ENCODE data around the gene PLET1. TPM values are rescaled to one million over a fixed set of nuclear protein-coding genes. Genes with fewer than 3 reads are reported as not detected.

Gene PLET1
- total and polyA plus RNA-seq, 9 of the 15 experiments (the other 6 are each of a cell fraction or from before 2014, with no cell fraction given), result not detected

GRCh38 chr11:112279901-112280267, 19.2 kb upstream of the PLET1 start:
- H3K9ac ChIP-seq (ENCODE audit: insufficient read depth in 1 of 2, low read depth in 2 of 2, low read length in 2 of 2), result no peak overlapping the region
- no peak overlapping the region for H3K27ac ChIP-seq (ENCODE audit: extremely low read depth, low read depth, low read length)
- in situ Hi-C loops (cut with MboI), result loop anchor here (5.0 to 10.0 kb wide), 2 partner anchors 58 to 165 kb away; no protein-coding TSS in a partner anchor
- DNase-seq (ENCODE audit: extremely low read depth in 1 of 4, low spot score in 3 of 4) (peak; percentile 77 to 82 (median 80)), ATAC-seq (peak; percentile 93), FAIRE-seq (no peak)
- intact Hi-C loops (cut with micrococcal nuclease), result loop anchor here (1.0 to 10.0 kb wide), 6 partner anchors 54 to 675 kb away; partner anchors contain the start of genes CFAP68, FDXACB1, PTS and SIK2
- H3K4me1 ChIP-seq (replicated peaks in 1 of 2; ENCODE audit: control insufficient read depth in 2 of 2, insufficient read depth in 2 of 2, low read length in 2 of 2), result peaks cover 16 to 19% of the 10 kb centered on the region in 2 experiments
- H3K9me3 ChIP-seq (replicated peaks; ENCODE audit: control insufficient read depth, insufficient read depth, low read depth, low read length), result no peaks in the 10 kb centered on the region
- H3K9me1 ChIP-seq (ENCODE audit: control insufficient read depth, insufficient read depth, low read length), result no peaks in the 10 kb centered on the region
- CTCF ChIA-PET (ENCODE audit: low intra/inter-chr PET ratio), result interaction anchor here (0.6 to 5.5 kb wide), 12 partner anchors 57 to 826 kb away, joined by 3 to 95 read pairs (median 3); no protein-coding TSS in a partner anchor
- no TSS peak for BruUV-seq (replicated peaks)
- peak overlapping the region; percentile 84 for H3K4me2 ChIP-seq (ENCODE audit: insufficient read depth, low read length)
- peak overlapping the region; percentile 93 for H2AFZ ChIP-seq (ENCODE audit: low read depth, low read length)
- H3K36me3 ChIP-seq (ENCODE audit: control insufficient read depth, insufficient read depth, low read length), result no peaks in the 10 kb centered on the region
- peak overlapping the region; percentile 23; the same call in 1 of the 2 replicates for H3K4me3 ChIP-seq
- POLR2A ChIA-PET, result interaction anchor here (0.8 to 1.0 kb wide), 2 partner anchors 11 to 71 kb away, joined by 3 read pairs; no protein-coding TSS in a partner anchor
- no peaks in the 10 kb centered on the region for H3K79me2 ChIP-seq (ENCODE audit: control insufficient read depth, insufficient read depth, low read length)
- peaks cover 0 to 5% of the 10 kb centered on the region in 2 experiments; a peak in 1 of 5 replicates for H3K27me3 ChIP-seq (ENCODE audit: control insufficient read depth in 2 of 2, insufficient read depth in 2 of 2, low read length in 2 of 2)
- WGBS (ENCODE audit: insufficient coverage, low coverage, missing lambda C conversion rate), result 2% methylated on average over 14 of the region's 15 CpGs
- H4K20me1 ChIP-seq (replicated peaks; ENCODE audit: control insufficient read depth, insufficient read depth, low read length), result peaks cover 2% of the 10 kb centered on the region
- TF ChIP-seq RAD21 (CRISPR knock-in tag; conservative IDR thresholded peaks at IDR 0.05 in 1 of 2, IDR thresholded peaks at IDR 0.05 in 1 of 2) (peak in 1 of 2 experiments; percentile 61; a peak in 3 of 4 replicates), ZBTB7A (IDR thresholded peaks at IDR 0.05; ENCODE audit: borderline replicate concordance, control insufficient read depth, low read depth, low read length) (peak; percentile 76; the same call in 1 of the 2 replicates), CTCF (IDR thresholded peaks at IDR 0.05 in 2 of 3, conservative IDR thresholded peaks at IDR 0.05 in 1 of 3; ENCODE audit: insufficient read depth in 2 of 3, low read depth in 1 of 3, low read length in 3 of 3) (peak; percentile 68 to 84 (median 76)), VEZF1 (CRISPR knock-in tag; IDR thresholded peaks at IDR 0.05) (peak; percentile 32; the same call in 1 of the 2 replicates), IRF9 (tag; IDR thresholded peaks at IDR 0.05) (no peak), CREM (IDR thresholded peaks at IDR 0.05; ENCODE audit: low read depth) (peak; percentile 22; the same call in 1 of the 2 replicates), NR2F6 (CRISPR knock-in tag; IDR thresholded peaks at IDR 0.05) (no peak), BRCA1 (IDR thresholded peaks at IDR 0.05) (no peak), BRCA1 (CRISPR knock-in tag; IDR thresholded peaks at IDR 0.05) (no peak)
